ENCODE results near the gene FGGY. TPM values are rescaled to one million over a fixed set of nuclear protein-coding genes. Genes with fewer than 3 reads are reported as not detected.

FGGY gene
- total and polyA plus RNA-seq, 11 donors, result 7.2 to 42.9 (median 32.0) TPM

GRCh38 chr1:59484096-59484495, 187.2 kb downstream of the FGGY start:
- no peak for DNase-seq
- peak in 3 of 4 donors; percentile 36 to 74 (median 58) for ATAC-seq
- WGBS, 4 donors, result 45 to 62% (median 51%) methylated on average over 1 of the region's 1 CpG
- TF ChIP-seq, protein P1, sequence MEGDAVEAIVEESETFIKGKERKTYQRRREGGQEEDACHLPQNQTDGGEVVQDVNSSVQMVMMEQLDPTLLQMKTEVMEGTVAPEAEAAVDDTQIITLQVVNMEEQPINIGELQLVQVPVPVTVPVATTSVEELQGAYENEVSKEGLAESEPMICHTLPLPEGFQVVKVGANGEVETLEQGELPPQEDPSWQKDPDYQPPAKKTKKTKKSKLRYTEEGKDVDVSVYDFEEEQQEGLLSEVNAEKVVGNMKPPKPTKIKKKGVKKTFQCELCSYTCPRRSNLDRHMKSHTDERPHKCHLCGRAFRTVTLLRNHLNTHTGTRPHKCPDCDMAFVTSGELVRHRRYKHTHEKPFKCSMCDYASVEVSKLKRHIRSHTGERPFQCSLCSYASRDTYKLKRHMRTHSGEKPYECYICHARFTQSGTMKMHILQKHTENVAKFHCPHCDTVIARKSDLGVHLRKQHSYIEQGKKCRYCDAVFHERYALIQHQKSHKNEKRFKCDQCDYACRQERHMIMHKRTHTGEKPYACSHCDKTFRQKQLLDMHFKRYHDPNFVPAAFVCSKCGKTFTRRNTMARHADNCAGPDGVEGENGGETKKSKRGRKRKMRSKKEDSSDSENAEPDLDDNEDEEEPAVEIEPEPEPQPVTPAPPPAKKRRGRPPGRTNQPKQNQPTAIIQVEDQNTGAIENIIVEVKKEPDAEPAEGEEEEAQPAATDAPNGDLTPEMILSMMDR (IDR thresholded peaks at IDR 0.05), result no peak
- no peak for TF ChIP-seq POLR2A (IDR thresholded peaks at IDR 0.05)
- H3K36me3 ChIP-seq, result no peaks in the 10 kb centered on the region
- H3K4me3 ChIP-seq, result no peak overlapping the region
- intact Hi-C loops (cut with DNase I), result no loop called here
- H3K9me3 ChIP-seq, result no peaks in the 10 kb centered on the region
- peak overlapping the region in 1 of 12 donors; percentile 59 for H3K27ac ChIP-seq
- no peaks in the 10 kb centered on the region for H3K27me3 ChIP-seq
- H3K4me1 ChIP-seq, result peaks cover 0 to 34% (median 12%) of the 10 kb centered on the region in 12 donors

GRCh38 chr1:59485171-59485570, 188.3 kb downstream of the FGGY start:
- 91 to 97% (median 96%) methylated on average over 2 of the region's 2 CpGs for WGBS, 4 donors
- no peaks in the 10 kb centered on the region for H3K27me3 ChIP-seq
- H3K4me3 ChIP-seq, result no peak overlapping the region
- H3K36me3 ChIP-seq, result no peaks in the 10 kb centered on the region
- intact Hi-C loops (cut with DNase I), result no loop called here
- TF ChIP-seq POLR2A (IDR thresholded peaks at IDR 0.05), result no peak
- TF ChIP-seq, protein P1 (IDR thresholded peaks at IDR 0.05), result no peak
- DNase-seq, result no peak
- H3K4me1 ChIP-seq, result peaks cover 0 to 34% (median 12%) of the 10 kb centered on the region in 12 donors
- no peak for ATAC-seq
- H3K9me3 ChIP-seq, result no peaks in the 10 kb centered on the region
- no peak overlapping the region for H3K27ac ChIP-seq

DNA sequence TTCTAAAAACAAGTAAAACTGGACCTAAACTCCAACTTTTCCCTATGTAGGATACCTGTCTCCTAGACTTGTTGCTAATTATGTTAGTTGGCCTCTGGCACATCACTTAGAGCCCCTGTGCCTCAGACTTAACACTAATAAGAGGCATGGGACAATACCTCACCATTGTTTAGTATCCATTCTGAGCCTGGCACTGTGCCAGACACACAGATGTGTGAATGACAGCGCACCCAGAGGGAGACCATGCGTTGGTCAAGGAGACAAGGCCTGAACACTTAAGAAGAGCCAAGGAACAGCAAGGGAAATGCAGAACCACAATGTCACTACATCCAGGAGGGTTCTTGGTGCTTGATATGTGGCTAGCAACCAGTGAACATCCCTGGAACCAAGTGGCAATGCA, 189.1 kb downstream of the FGGY start:
- peak in 1 of 4 donors; percentile 42 for ATAC-seq
- peak in 3 of 5 donors; percentile 10 to 30 (median 25) for DNase-seq
- Histone ChIP-seq H3K36me3 (no peaks in the 10 kb centered on the region), H3K27me3 (no peaks in the 10 kb centered on the region), H3K4me1 (peaks cover 0 to 34% (median 12%) of the 10 kb centered on the region in 12 donors), H3K4me3 (no peak overlapping the region), H3K9me3 (no peaks in the 10 kb centered on the region), H3K27ac (no peak overlapping the region)
- WGBS, 4 donors, result 36 to 46% (median 45%) methylated on average over 2 of the region's 2 CpGs
- TF ChIP-seq, protein P1 (IDR thresholded peaks at IDR 0.05), result no peak
- TF ChIP-seq POLR2A (IDR thresholded peaks at IDR 0.05), result no peak
- intact Hi-C loops (cut with DNase I), result no loop called here

DNA sequence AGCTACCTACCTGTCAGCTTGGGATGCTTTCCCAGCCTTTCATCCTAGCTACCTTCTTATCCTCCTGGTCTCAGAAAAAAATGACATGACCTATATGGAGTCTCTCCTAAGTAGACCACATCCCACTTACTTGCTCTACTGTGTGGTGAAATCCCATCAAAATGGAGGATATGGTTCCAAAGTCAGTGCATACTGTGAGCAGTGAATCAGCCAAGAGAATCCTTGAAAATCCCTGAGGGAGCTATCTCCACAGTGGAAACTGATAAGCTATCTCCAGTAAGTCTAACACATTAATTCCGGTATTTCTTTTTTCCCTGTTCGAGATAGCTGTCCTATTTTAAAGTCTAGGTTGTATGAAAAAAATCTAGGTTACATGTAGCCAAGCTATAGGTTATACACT, 189.7 kb downstream of the FGGY start:
- Histone ChIP-seq H3K4me3 (no peak overlapping the region), H3K36me3 (no peaks in the 10 kb centered on the region), H3K4me1 (peaks cover 0 to 30% (median 11%) of the 10 kb centered on the region in 12 donors), H3K27ac (no peak overlapping the region), H3K27me3 (no peaks in the 10 kb centered on the region), H3K9me3 (peaks cover 0 to 6% (median 0%) of the 10 kb centered on the region in 12 donors)
- intact Hi-C loops (cut with DNase I), result no loop called here
- no peak for ATAC-seq
- WGBS, 4 donors, result 37 to 52% (median 48%) methylated on average over 2 of the region's 2 CpGs
- no peak for DNase-seq
- no peak for TF ChIP-seq POLR2A (IDR thresholded peaks at IDR 0.05)
- TF ChIP-seq, protein P1 (IDR thresholded peaks at IDR 0.05), result no peak
